IPS DF 6.9 (cell line): ENCODE measurements around the gene MEF2D.

Experiments
- DNase-seq: peaks from one replicate; pipeline ENCODE4 v3.0.0-alpha.2; 2013; ENCODE audit warnings: low read depth, low spot score
- H3K27ac ChIP-seq: one replicate; pipeline ENCODE4 v1.5.1; 2013; ENCODE audit warnings: low read length, control low read depth
- H3K27me3 ChIP-seq: 2 replicates; pipeline ENCODE4 v1.6.1; 2013; ENCODE audit warnings: mild to moderate bottlenecking, low read length; ENCODE audit not compliant: control insufficient read depth, insufficient read depth
- H3K36me3 ChIP-seq: 2 replicates; pipeline ENCODE4 v1.6.1; 2013; ENCODE audit warnings: low read length; ENCODE audit not compliant: control insufficient read depth, insufficient read depth
- H3K4me1 ChIP-seq: 2 replicates; pipeline ENCODE4 v1.6.1; 2013; ENCODE audit warnings: low read length; ENCODE audit not compliant: control insufficient read depth, insufficient read depth
- H3K4me3 ChIP-seq: 2 replicates; pipeline ENCODE4 v1.5.1; 2013; ENCODE audit warnings: mild to moderate bottlenecking, low read length
- H3K9me3 ChIP-seq: 2 replicates; pipeline ENCODE4 v1.6.1; 2013; ENCODE audit warnings: low read length, inconsistent platforms; ENCODE audit not compliant: control insufficient read depth, insufficient read depth
- WGBS: extraction: QIAGEN DNeasy Blood & Tissue Kit; methylation state at CpG from one replicate; pipeline ENCODE4 v1.1.7; 2013; ENCODE audit warnings: mixed read lengths, missing lambda C conversion rate; ENCODE audit not compliant: insufficient read length, insufficient coverage; 5-methylcytosine and 5-hydroxymethylcytosine counted together

MEF2D gene

GRCh38 chr1:156468693-156469345, 31.8 kb downstream of the MEF2D start:
- WGBS = no CpG with 5 or more reads among the region's 6 CpGs
- Histone ChIP-seq H3K27me3 (no peaks in the 10 kb centered on the region), H3K27ac (no peak overlapping the region), H3K9me3 (no peaks in the 10 kb centered on the region), H3K36me3 (peaks cover 8% of the 10 kb centered on the region; the same call in 1 of the 2 replicates), H3K4me1 (no peaks in the 10 kb centered on the region), H3K4me3 (no peak overlapping the region)
- no peak for DNase-seq

GRCh38 chr1:156467906-156468305, 32.7 kb downstream of the MEF2D start:
- no peaks in the 10 kb centered on the region for H3K4me1 ChIP-seq
- H3K4me3 ChIP-seq = no peak overlapping the region
- peaks cover 8% of the 10 kb centered on the region; the same call in 1 of the 2 replicates for H3K36me3 ChIP-seq
- DNase-seq = no peak
- no CpG with 5 or more reads among the region's 18 CpGs for WGBS
- H3K9me3 ChIP-seq = no peaks in the 10 kb centered on the region
- no peak overlapping the region for H3K27ac ChIP-seq
- H3K27me3 ChIP-seq = no peaks in the 10 kb centered on the region

GRCh38 chr1:156467385-156467784, 33.2 kb downstream of the MEF2D start:
- no CpG with 5 or more reads among the region's 9 CpGs for WGBS
- no peak overlapping the region for H3K27ac ChIP-seq
- no peak overlapping the region for H3K4me3 ChIP-seq
- peaks cover 8% of the 10 kb centered on the region; the same call in 1 of the 2 replicates for H3K36me3 ChIP-seq
- DNase-seq = no peak
- H3K4me1 ChIP-seq = no peaks in the 10 kb centered on the region
- H3K27me3 ChIP-seq = no peaks in the 10 kb centered on the region
- H3K9me3 ChIP-seq = no peaks in the 10 kb centered on the region

GRCh38 chr1:156465747-156466365, 34.7 kb downstream of the MEF2D start:
- H3K36me3 ChIP-seq = peaks cover 3% of the 10 kb centered on the region; the same call in 1 of the 2 replicates
- peaks cover 3% of the 10 kb centered on the region for H3K4me1 ChIP-seq
- 100% methylated on average over 1 of the region's 17 CpGs for WGBS
- no peak for DNase-seq
- H3K27ac ChIP-seq = no peak overlapping the region
- H3K9me3 ChIP-seq = no peaks in the 10 kb centered on the region
- H3K4me3 ChIP-seq = no peak overlapping the region
- no peaks in the 10 kb centered on the region for H3K27me3 ChIP-seq

GRCh38 chr1:156464825-156465452, 35.6 kb downstream of the MEF2D start:
- no CpG with 5 or more reads among the region's 9 CpGs for WGBS
- H3K27ac ChIP-seq = no peak overlapping the region
- DNase-seq = no peak
- H3K9me3 ChIP-seq = no peaks in the 10 kb centered on the region
- H3K4me3 ChIP-seq = no peak overlapping the region
- peaks cover 3% of the 10 kb centered on the region for H3K4me1 ChIP-seq
- no peaks in the 10 kb centered on the region for H3K27me3 ChIP-seq
- peaks cover 3% of the 10 kb centered on the region; the same call in 1 of the 2 replicates for H3K36me3 ChIP-seq

- no peak for DNase-seq
- Histone ChIP-seq H3K4me3 (no peak overlapping the region), H3K36me3 (peaks cover 3% of the 10 kb centered on the region; the same call in 1 of the 2 replicates), H3K4me1 (peaks cover 3% of the 10 kb centered on the region), H3K27ac (no peak overlapping the region), H3K27me3 (no peaks in the 10 kb centered on the region), H3K9me3 (no peaks in the 10 kb centered on the region)
- no CpG with 5 or more reads among the region's 3 CpGs for WGBS
Measured at GRCh38 chr1:156464335-156464734, 36.2 kb downstream of the MEF2D start.

GRCh38 chr1:156463874-156464273, 36.7 kb downstream of the MEF2D start:
- DNase-seq = no peak
- Histone ChIP-seq H3K27me3 (no peaks in the 10 kb centered on the region), H3K27ac (no peak overlapping the region), H3K4me1 (peaks cover 3% of the 10 kb centered on the region), H3K36me3 (peaks cover 3% of the 10 kb centered on the region; the same call in 1 of the 2 replicates), H3K9me3 (no peaks in the 10 kb centered on the region), H3K4me3 (no peak overlapping the region)
- WGBS = no CpG with 5 or more reads among the region's 4 CpGs

- no CpG with 5 or more reads among the region's 20 CpGs for WGBS
- no peaks in the 10 kb centered on the region for H3K36me3 ChIP-seq
- no peaks in the 10 kb centered on the region for H3K9me3 ChIP-seq
- no peak overlapping the region for H3K27ac ChIP-seq
- H3K4me1 ChIP-seq = peaks cover 3% of the 10 kb centered on the region
- no peak for DNase-seq
- no peak overlapping the region for H3K4me3 ChIP-seq
- H3K27me3 ChIP-seq = no peaks in the 10 kb centered on the region
Measured at GRCh38 chr1:156462954-156463795, 37.4 kb downstream of the MEF2D start.

GRCh38 chr1:156461781-156462647, 38.6 kb downstream of the MEF2D start:
- Histone ChIP-seq H3K4me1 (peaks cover 3% of the 10 kb centered on the region), H3K27me3 (no peaks in the 10 kb centered on the region), H3K9me3 (no peaks in the 10 kb centered on the region), H3K4me3 (no peak overlapping the region), H3K27ac (no peak overlapping the region), H3K36me3 (no peaks in the 10 kb centered on the region)
- WGBS = no CpG with 5 or more reads among the region's 17 CpGs
- DNase-seq = no peak
